Omental fat pad (tissue), 4 donors: ENCODE measurements around the gene GRIK5. TPM values are rescaled to one million over a fixed set of nuclear protein-coding genes. Genes with fewer than 3 reads are reported as not detected.

Experiments used
- ATAC-seq: fragments of 150-250 bp; one replicate; pipeline ENCODE4 v1.9.1; 2016; ENCODE audit warnings: mild to moderate bottlenecking, moderate library complexity; ENCODE audit not compliant: low FRiP score
- DNase-seq: peaks from one replicate; pipeline ENCODE4 v3.0.0-alpha.2; 2019; ENCODE audit warnings: low spot score
- CTCF ChIP-seq, 3 donors: fragments of 450-650 bp; IDR thresholded peaks; one replicate each; pipeline ENCODE4 v1.5.1; 2016 to 2017; ENCODE audit warnings: antibody characterized with exemption in 3 of 3, mild to moderate bottlenecking in 3 of 3, moderate library complexity in 2 of 3
- total RNA-seq, 4 donors: library from RNA; depleted of rRNA; stranded (reverse); fragments of >200 nt; gene quantifications; one replicate each; pipeline ENCODE4 v1.1.0, GENCODE V29; 2016

Gene GRIK5
- total RNA-seq, 4 donors from 2014 or later = 0.32 to 2.1 (median 1.6) TPM

- DNase-seq = no peak
- no peak for TF ChIP-seq CTCF (IDR thresholded peaks at IDR 0.05)
- no peak for ATAC-seq
These were observed 31.3 kb downstream of the GRIK5 start for GRCh38 chr19:42038666-42039065.

- ATAC-seq (no peak), DNase-seq (no peak)
These were observed 32.4 kb downstream of the GRIK5 start for GRCh38 chr19:42037649-42038048.

GRCh38 chr19:42034640-42035391, 35.2 kb downstream of the GRIK5 start:
- DNase-seq = peak; percentile 68
- ATAC-seq = peak; percentile 80
- TF ChIP-seq CTCF (IDR thresholded peaks at IDR 0.05) = peak in 1 of 3 donors; percentile 61

More at GRCh38 chr19:42037649-42038048, 32.4 kb downstream of the GRIK5 start:
- TF ChIP-seq CTCF (IDR thresholded peaks at IDR 0.05) = no peak

- no peak for ATAC-seq
- no peak for TF ChIP-seq CTCF (IDR thresholded peaks at IDR 0.05)
- DNase-seq = no peak
These were observed 36.6 kb downstream of the GRIK5 start for GRCh38 chr19:42033413-42033812.

- DNase-seq (no peak), ATAC-seq (no peak)
- no peak for TF ChIP-seq CTCF (IDR thresholded peaks at IDR 0.05)
These were observed 37.6 kb downstream of the GRIK5 start for GRCh38 chr19:42032431-42032830.

- no peak for ATAC-seq
- DNase-seq = no peak
- TF ChIP-seq CTCF (IDR thresholded peaks at IDR 0.05) = no peak
These were observed 39.2 kb downstream of the GRIK5 start for GRCh38 chr19:42030645-42031440.
